ENCODE measurements around the gene CLCN2.

CLCN2 gene

DNA sequence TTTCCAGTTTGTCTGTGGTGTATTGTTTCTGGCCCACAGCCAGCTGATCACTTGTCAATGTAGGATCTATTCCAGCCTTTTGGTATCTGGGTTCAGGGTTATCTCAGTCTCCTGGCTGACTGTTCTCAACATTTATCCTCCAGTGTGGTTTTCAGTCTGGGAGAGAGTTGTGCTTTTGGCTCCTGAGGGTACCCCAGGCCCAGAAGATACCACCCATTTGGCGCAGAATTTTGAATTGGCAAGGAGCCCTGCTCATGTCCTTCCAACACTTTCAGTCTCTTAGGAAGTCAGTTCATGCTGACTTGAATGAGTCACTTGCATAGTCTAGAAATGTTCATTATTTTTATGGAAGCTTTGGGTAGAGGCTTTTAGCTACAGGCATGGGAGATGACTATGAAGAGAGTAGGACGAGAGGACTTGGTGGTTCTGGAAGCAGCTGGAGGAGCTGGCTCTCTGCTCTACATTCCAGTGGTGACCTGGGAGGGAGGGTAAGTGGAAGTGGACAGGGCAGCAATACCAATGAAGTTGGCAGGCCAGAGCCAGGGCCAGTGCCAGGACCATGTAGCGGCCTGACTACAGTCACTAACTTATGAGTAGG, 7.3 kb upstream of the CLCN2 start:
- Histone ChIP-seq H3K4me1 (ENCODE audit: control insufficient read depth, insufficient read depth, low read length) (peaks cover 16% of the 10 kb centered on the region), H3K9me3 (ENCODE audit: control insufficient read depth in 2 of 2, low read length in 2 of 2) (no peaks in the 10 kb centered on the region), H3K4me3 (ENCODE audit: low read length in 2 of 2) (no peak overlapping the region), H3K36me3 (ENCODE audit: control insufficient read depth in 2 of 2, insufficient read depth in 2 of 2, low read length in 2 of 2) (peaks cover 9 to 25% of the 10 kb centered on the region in 2 donors), H3K27ac (ENCODE audit: low read length) (peak overlapping the region; percentile 24), H3K27me3 (ENCODE audit: control insufficient read depth in 1 of 2, insufficient read depth in 2 of 2, low read length in 2 of 2) (no peaks in the 10 kb centered on the region), H3K9ac (ENCODE audit: low read length in 2 of 2) (peak overlapping the region in 1 of 2 donors; percentile 21)

DNA sequence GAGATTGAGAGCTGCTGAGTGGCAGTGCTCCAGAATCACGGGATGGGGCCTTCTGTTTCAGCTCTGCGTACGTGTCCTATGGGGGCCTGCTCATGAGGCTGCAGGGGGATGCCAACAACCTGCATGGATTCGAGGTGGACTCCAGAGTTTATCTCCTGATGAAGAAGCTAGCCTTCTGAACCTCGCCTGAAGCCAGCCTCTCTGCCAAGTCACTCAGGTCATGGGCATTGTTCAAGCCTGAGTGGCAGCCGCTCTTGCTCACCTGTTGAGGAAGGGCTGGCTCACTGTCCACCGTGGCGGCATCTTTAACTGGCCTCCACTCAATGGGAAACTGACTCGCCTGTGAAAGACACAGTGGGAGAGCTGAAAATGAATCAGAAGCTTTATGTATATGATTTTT, 6.7 kb upstream of the CLCN2 start:
- no peak overlapping the region for H3K4me3 ChIP-seq (ENCODE audit: low read length in 2 of 2)
- H3K4me1 ChIP-seq (ENCODE audit: control insufficient read depth, insufficient read depth, low read length), result peaks cover 22% of the 10 kb centered on the region
- H3K9me3 ChIP-seq (ENCODE audit: control insufficient read depth in 2 of 2, low read length in 2 of 2), result no peaks in the 10 kb centered on the region
- no peak overlapping the region for H3K27ac ChIP-seq (ENCODE audit: low read length)
- peaks cover 9 to 25% of the 10 kb centered on the region in 2 donors for H3K36me3 ChIP-seq (ENCODE audit: control insufficient read depth in 2 of 2, insufficient read depth in 2 of 2, low read length in 2 of 2)
- no peak overlapping the region for H3K9ac ChIP-seq (ENCODE audit: low read length in 2 of 2)
- no peaks in the 10 kb centered on the region for H3K27me3 ChIP-seq (ENCODE audit: control insufficient read depth in 1 of 2, insufficient read depth in 2 of 2, low read length in 2 of 2)

DNA sequence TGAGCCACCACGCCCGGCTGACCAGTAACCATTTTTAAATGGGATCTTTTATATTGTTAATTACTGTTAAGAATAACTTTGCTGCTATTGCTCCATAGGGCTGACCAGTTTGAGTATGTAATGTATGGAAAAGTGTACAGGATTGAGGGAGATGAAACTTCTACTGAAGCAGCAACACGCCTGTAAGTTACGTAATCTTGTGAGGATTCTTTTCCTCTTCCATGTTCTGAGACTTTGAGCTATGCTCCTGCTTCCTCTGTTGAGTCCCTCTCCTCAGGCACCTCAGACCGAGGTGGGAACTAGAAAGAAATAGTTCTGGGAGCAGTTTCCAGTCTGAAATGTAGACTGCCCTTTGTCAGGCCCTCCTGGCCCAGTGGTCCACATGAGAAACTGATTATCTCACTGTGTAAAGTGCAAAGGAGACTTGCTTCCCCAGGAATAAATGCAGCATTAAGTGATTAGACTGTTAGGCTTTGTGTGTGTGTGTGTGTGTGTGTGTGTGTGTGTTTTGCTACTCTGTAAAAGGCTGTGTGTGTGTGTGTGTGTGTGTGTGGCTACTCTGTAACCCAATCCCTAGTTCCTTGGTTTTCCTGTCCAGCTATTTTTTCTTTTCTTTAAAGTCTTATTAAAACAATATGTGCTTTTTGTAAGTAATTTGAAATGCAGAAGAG, 5.3 kb upstream of the CLCN2 start:
- Histone ChIP-seq H3K27ac (ENCODE audit: low read length) (no peak overlapping the region), H3K27me3 (ENCODE audit: control insufficient read depth in 1 of 2, insufficient read depth in 2 of 2, low read length in 2 of 2) (no peaks in the 10 kb centered on the region), H3K9me3 (ENCODE audit: control insufficient read depth in 2 of 2, low read length in 2 of 2) (no peaks in the 10 kb centered on the region), H3K4me3 (ENCODE audit: low read length in 2 of 2) (no peak overlapping the region), H3K4me1 (ENCODE audit: control insufficient read depth, insufficient read depth, low read length) (peaks cover 29% of the 10 kb centered on the region), H3K9ac (ENCODE audit: low read length in 2 of 2) (no peak overlapping the region), H3K36me3 (ENCODE audit: control insufficient read depth in 2 of 2, insufficient read depth in 2 of 2, low read length in 2 of 2) (peaks cover 9 to 25% of the 10 kb centered on the region in 2 donors)

DNA sequence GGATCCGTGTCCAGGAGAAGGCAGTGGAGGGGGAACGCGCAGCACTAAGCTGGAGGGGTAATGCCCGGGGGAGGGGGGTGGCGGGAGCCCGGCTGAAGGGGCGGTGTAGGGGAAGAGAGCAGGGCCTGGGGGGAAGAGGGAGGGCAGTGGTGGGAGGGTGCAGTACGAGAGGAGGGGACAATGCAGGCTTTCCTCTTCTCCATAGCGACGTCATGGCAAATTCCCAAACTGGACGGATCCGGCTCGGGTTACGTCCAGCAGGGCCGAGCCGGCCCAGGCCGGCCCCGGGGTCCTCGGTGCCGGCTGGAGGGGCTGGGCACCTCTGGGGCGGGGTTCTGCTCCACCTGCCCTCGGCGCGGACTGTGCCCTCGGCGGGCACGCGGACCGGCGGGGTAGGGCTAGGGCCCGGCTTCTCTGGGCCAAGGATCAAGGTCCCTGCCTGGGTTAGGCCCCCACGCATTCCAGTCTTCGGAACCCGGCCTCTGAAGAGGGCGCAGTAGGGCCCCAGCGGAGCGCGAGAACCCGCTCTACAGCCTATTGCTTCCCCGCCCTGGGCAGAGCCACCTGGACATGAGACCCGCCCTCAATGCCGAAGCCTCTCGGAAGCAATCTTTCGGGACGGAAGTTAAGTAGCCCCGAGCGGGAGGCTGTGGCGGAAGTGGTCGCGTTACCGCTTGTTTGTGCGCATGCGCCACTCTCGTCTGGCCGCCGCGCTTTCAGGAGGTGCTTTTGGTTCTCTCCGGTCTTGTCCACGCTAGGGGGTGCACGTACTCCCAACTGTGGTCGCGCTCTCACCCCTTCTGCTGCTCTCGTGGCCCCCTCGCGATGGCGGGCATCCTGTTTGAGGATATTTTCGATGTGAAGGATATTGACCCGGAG, 1.5 kb upstream of the CLCN2 start:
- no peaks in the 10 kb centered on the region for H3K27me3 ChIP-seq (ENCODE audit: control insufficient read depth in 1 of 2, insufficient read depth in 2 of 2, low read length in 2 of 2)
- H3K9ac ChIP-seq (ENCODE audit: low read length in 2 of 2), result peak overlapping the region; percentile 90 to 96
- H3K9me3 ChIP-seq (ENCODE audit: control insufficient read depth in 2 of 2, low read length in 2 of 2), result no peaks in the 10 kb centered on the region
- peaks cover 32% of the 10 kb centered on the region for H3K4me1 ChIP-seq (ENCODE audit: control insufficient read depth, insufficient read depth, low read length)
- H3K4me3 ChIP-seq (ENCODE audit: low read length in 2 of 2), result peak overlapping the region; percentile 65 to 88
- H3K36me3 ChIP-seq (ENCODE audit: control insufficient read depth in 2 of 2, insufficient read depth in 2 of 2, low read length in 2 of 2), result peaks cover 3 to 22% of the 10 kb centered on the region in 2 donors
- peak overlapping the region; percentile 98 for H3K27ac ChIP-seq (ENCODE audit: low read length)

DNA sequence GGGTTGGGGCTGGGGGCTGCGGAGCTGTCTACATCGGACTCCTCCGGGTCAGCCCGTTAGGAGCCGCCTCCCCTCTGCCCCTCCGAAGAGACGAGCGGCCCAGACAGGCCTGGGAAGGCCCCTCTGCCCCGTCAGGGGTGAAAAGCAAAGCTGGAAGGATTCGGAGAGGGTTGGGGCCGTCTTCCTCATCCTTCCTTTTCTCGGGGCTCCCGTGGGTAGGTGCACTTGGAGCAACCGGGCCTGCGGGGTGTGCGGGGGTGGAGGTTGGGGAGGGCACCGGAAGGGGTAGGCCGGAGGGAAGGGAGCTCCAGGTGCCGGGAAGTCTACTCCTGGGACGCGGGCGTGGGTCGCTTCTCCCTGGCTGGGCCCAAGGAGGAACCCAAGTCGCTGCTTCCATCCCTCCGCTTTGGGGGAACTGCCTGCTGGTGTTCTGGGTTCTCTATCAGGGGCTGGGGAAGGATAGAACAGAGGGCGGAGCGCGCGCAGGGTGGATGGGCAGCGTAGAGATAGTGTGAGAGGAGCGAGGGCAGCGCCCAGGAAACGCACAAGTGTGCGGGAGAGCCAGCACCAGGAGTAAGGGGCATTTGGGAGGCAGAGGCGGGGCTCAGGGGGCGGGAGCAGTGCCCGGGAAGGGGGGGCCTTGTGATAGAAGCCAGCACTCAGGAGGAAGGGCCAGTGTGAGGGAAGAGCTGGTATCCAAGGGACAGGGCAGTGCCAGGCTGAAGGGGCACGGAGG, 695 bp upstream of the CLCN2 start:
- no peaks in the 10 kb centered on the region for H3K27me3 ChIP-seq (ENCODE audit: control insufficient read depth in 1 of 2, insufficient read depth in 2 of 2, low read length in 2 of 2)
- H3K4me1 ChIP-seq (ENCODE audit: control insufficient read depth, insufficient read depth, low read length), result peaks cover 32% of the 10 kb centered on the region
- no peaks in the 10 kb centered on the region for H3K9me3 ChIP-seq (ENCODE audit: control insufficient read depth in 2 of 2, low read length in 2 of 2)
- peak overlapping the region; percentile 98 for H3K27ac ChIP-seq (ENCODE audit: low read length)
- H3K9ac ChIP-seq (ENCODE audit: low read length in 2 of 2), result peak overlapping the region; percentile 90 to 96
- peaks cover 0 to 21% of the 10 kb centered on the region in 2 donors for H3K36me3 ChIP-seq (ENCODE audit: control insufficient read depth in 2 of 2, insufficient read depth in 2 of 2, low read length in 2 of 2)
- H3K4me3 ChIP-seq (ENCODE audit: low read length in 2 of 2), result peak overlapping the region; percentile 65 to 88

DNA sequence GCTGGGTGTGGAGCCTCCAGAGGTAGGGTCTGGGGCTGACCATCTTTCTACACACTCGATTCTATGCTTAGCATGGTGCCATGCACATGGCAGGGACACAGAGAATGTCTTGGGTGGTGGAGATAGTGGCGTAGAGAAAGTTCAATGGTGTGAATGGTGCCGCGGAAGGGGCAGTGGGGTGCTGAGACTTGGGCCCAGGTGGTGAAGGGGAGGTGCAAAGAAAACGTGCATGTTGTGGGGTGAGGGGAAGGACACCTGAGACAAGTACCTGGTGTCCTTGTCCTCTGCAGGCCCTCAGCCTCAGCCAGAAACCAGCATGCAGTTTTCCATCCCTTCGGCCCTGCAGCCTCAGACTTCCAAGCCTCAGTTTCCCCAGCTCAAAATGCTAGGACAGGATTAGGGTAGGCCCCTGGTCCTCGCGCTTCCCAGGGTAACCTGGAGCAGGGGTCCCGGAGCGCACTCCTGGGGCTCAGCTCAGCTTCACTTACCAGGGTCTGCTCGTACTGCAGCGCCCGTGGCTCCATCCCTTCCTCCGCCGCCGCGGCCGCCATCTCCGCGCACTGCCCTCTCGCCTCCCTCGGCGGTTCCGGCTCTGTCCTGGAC, 375 bp downstream of the CLCN2 start:
- Histone ChIP-seq H3K27me3 (ENCODE audit: control insufficient read depth in 1 of 2, insufficient read depth in 2 of 2, low read length in 2 of 2) (no peaks in the 10 kb centered on the region), H3K4me3 (ENCODE audit: low read length in 2 of 2) (peak overlapping the region; percentile 83 to 88), H3K27ac (ENCODE audit: low read length) (peak overlapping the region; percentile 62), H3K9me3 (ENCODE audit: control insufficient read depth in 2 of 2, low read length in 2 of 2) (no peaks in the 10 kb centered on the region), H3K4me1 (ENCODE audit: control insufficient read depth, insufficient read depth, low read length) (peaks cover 32% of the 10 kb centered on the region), H3K9ac (ENCODE audit: low read length in 2 of 2) (peak overlapping the region; percentile 75 to 90), H3K36me3 (ENCODE audit: control insufficient read depth in 2 of 2, insufficient read depth in 2 of 2, low read length in 2 of 2) (peaks cover 3 to 19% of the 10 kb centered on the region in 2 donors)

DNA sequence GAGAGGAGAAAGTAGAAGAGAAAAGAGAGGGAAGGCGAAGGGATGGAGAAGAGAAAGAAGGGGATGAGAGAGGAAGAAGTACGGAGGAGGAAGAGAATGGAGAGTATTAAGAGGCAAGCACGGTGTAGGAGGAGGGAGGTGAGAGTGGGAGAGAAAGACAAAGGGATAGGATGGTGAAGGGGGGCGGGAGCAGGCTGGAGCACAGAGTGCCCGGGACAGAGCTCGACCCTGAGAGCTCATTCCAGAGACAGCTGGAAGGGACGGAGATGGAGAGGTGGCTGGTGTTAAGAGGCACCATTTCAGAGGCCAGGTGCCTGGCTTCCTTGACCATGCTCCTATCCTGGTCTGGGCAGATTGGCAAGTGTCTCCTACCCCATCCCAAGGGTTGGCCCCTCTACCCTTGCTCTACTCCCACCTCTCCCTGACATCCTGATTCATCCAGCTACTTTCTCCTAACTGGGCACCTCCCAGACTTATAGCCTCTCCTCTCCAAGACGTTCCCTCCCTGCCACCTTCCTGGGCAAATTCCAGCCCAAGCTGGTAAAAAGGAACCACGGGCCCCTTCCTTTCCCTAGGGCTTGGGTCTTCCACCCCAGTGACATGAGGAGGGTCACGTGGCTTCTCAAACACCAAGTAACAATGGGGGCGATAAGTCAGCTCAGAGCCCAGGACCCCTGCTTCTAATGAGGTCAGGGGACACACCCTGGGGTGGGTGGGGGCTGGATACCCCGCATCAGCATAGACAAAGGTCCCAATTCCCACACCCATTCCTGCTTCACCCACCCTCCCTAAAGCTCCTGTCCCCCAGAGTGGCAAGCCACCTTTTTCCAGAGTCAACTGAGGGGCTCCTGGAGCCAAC, 1.1 kb downstream of the CLCN2 start:
- H3K27me3 ChIP-seq (ENCODE audit: control insufficient read depth in 1 of 2, insufficient read depth in 2 of 2, low read length in 2 of 2), result no peaks in the 10 kb centered on the region
- H3K36me3 ChIP-seq (ENCODE audit: control insufficient read depth in 2 of 2, insufficient read depth in 2 of 2, low read length in 2 of 2), result peaks cover 6 to 21% of the 10 kb centered on the region in 2 donors
- peak overlapping the region; percentile 83 to 88 for H3K4me3 ChIP-seq (ENCODE audit: low read length in 2 of 2)
- H3K9me3 ChIP-seq (ENCODE audit: control insufficient read depth in 2 of 2, low read length in 2 of 2), result no peaks in the 10 kb centered on the region
- H3K9ac ChIP-seq (ENCODE audit: low read length in 2 of 2), result peak overlapping the region; percentile 75 to 90
- H3K27ac ChIP-seq (ENCODE audit: low read length), result peak overlapping the region; percentile 62
- H3K4me1 ChIP-seq (ENCODE audit: control insufficient read depth, insufficient read depth, low read length), result peaks cover 32% of the 10 kb centered on the region

DNA sequence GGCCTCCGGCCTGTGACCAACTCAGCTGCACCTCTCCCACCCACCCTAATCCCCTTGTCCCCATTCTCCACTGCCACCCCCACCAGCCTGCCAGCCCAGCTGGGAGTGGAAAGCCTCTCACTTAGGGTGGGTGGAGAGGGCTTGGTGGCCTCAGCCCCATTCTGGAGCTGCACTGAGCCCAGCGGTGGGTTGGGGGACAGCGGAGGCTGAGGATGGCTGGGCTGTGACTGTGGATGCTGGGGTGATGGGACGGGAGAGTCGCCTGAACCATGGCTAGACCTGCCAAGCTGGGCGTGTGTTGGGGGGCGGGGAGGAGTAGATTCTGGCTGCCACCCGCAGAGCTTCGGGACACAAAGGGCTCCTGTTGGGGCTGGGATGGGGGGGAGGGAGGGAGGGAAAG, 1.8 kb downstream of the CLCN2 start:
- Histone ChIP-seq H3K27ac (ENCODE audit: low read length) (no peak overlapping the region), H3K4me1 (ENCODE audit: control insufficient read depth, insufficient read depth, low read length) (peaks cover 32% of the 10 kb centered on the region), H3K9me3 (ENCODE audit: control insufficient read depth in 2 of 2, low read length in 2 of 2) (no peaks in the 10 kb centered on the region), H3K27me3 (ENCODE audit: control insufficient read depth in 1 of 2, insufficient read depth in 2 of 2, low read length in 2 of 2) (no peaks in the 10 kb centered on the region), H3K36me3 (ENCODE audit: control insufficient read depth in 2 of 2, insufficient read depth in 2 of 2, low read length in 2 of 2) (peaks cover 9 to 15% of the 10 kb centered on the region in 2 donors), H3K4me3 (ENCODE audit: low read length in 2 of 2) (no peak overlapping the region), H3K9ac (ENCODE audit: low read length in 2 of 2) (no peak overlapping the region)

DNA sequence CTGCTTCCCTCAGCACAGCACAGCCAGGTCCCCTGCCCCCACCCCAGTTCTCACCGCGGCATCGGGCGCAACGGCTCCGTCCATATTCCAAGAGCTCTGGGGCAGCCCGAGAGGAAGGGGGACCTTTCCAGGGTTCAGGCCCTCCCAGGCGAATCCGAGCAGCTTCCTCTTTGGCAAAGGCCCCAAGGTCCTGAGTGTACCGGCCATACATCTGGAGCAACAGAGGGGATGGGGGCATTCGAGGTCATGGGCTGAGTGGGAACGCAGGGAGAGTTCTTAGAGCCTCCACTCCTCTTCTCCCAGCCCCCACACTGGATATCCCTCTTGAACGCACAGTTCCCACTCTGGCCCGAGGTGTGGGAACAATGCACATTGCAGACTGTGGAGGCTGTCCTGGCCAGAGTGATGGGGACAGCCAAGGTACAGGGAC, 2.5 kb downstream of the CLCN2 start:
- peak overlapping the region in 1 of 2 donors; percentile 28 for H3K9ac ChIP-seq (ENCODE audit: low read length in 2 of 2)

More for the DNA sequence above, 2.5 kb downstream of the CLCN2 start:
- Histone ChIP-seq H3K27me3 (ENCODE audit: control insufficient read depth in 1 of 2, insufficient read depth in 2 of 2, low read length in 2 of 2) (no peaks in the 10 kb centered on the region), H3K36me3 (ENCODE audit: control insufficient read depth in 2 of 2, insufficient read depth in 2 of 2, low read length in 2 of 2) (peaks cover 9 to 15% of the 10 kb centered on the region in 2 donors), H3K9me3 (ENCODE audit: control insufficient read depth in 2 of 2, low read length in 2 of 2) (no peaks in the 10 kb centered on the region), H3K4me3 (ENCODE audit: low read length in 2 of 2) (no peak overlapping the region), H3K4me1 (ENCODE audit: control insufficient read depth, insufficient read depth, low read length) (peaks cover 29% of the 10 kb centered on the region), H3K27ac (ENCODE audit: low read length) (no peak overlapping the region)
